Activated naive CD8-positive, alpha-beta T cell treated with anti-CD3 and anti-CD28 coated beads, Interleukin-2, amount 50 U/mL, for 24 hours (primary cell): Measurements from ENCODE around the gene ANTXR1.
A peak's percentile ranks its signal among the peaks of the same experiment; 100 is the strongest.

Experiments used
- ATAC-seq: fragments of 150-1000 bp; cut with Tn5 transposase; one replicate; pipeline ENCODE4 v1.10.0; 2021
- DNase-seq: peaks from one replicate; pipeline ENCODE4 v3.0.0; 2021
- H3K27ac Mint-ChIP-seq: one replicate; pipeline ENCODE4 v1.8.0; 2021; ENCODE audit warnings: mild to moderate bottlenecking, mixed read lengths
- H3K27me3 Mint-ChIP-seq: one replicate; pipeline ENCODE4 v1.8.0; 2021; ENCODE audit warnings: mixed read lengths
- H3K36me3 Mint-ChIP-seq: one replicate; pipeline ENCODE4 v1.8.0; 2021; ENCODE audit warnings: low read depth, mixed read lengths
- H3K4me1 Mint-ChIP-seq: one replicate; pipeline ENCODE4 v1.8.0; 2021; ENCODE audit warnings: mixed read lengths
- H3K4me3 Mint-ChIP-seq: one replicate; pipeline ENCODE4 v1.8.0; 2021; ENCODE audit warnings: mild to moderate bottlenecking, moderate library complexity, mixed read lengths
- H3K9me3 Mint-ChIP-seq: one replicate; pipeline ENCODE4 v1.8.0; 2021; ENCODE audit warnings: mixed read lengths

Gene ANTXR1

DNA sequence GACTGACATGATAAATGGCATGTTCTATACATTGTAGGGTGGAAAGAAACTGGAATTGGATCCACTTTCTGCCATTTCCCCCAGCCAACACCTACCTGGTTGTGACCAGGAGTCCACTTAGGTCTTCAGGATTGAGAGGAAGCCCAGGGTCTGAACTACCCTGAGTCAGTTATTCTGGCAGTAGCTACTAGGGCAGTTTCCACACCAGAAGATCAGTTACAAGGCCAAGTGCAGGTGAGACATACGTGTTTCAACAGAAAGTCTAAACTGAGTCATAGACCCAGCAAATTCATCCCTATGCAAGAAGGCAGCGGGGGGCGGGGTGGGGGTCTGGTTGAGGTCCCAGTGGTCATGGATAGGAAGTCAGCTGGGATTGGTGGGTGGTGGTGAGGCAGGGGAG, 21.9 kb downstream of the ANTXR1 start:
- H3K9me3 Mint-ChIP-seq, result no peaks in the 10 kb centered on the region
- no peaks in the 10 kb centered on the region for H3K36me3 Mint-ChIP-seq
- DNase-seq, result no peak
- no peaks in the 10 kb centered on the region for H3K4me1 Mint-ChIP-seq
- H3K27ac Mint-ChIP-seq, result no peak overlapping the region
- ATAC-seq, result no peak
- peaks cover 21% of the 10 kb centered on the region for H3K27me3 Mint-ChIP-seq
- H3K4me3 Mint-ChIP-seq, result no peak overlapping the region

DNA sequence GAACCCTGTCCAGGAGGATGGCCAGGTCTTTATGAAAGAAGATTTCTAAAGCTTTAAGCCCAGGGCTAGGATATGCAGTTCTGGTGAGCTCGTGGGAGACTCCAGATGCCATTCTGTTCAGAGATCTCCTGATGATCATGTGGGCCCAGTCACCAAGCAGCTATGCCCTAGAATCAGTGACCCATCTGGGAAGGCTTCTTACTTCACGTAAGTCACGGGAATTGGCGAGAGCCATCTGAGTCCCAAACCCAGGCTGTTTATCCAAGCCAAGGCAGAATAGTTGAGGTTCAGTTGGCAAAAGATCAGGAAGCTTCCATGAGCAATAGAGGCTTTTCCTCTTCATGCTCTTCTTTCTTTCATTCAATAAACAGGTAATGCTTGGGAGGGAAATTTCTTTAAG, 23.9 kb downstream of the ANTXR1 start:
- no peaks in the 10 kb centered on the region for H3K9me3 Mint-ChIP-seq
- H3K36me3 Mint-ChIP-seq, result no peaks in the 10 kb centered on the region
- no peak overlapping the region for H3K27ac Mint-ChIP-seq
- no peak overlapping the region for H3K4me3 Mint-ChIP-seq
- peaks cover 25% of the 10 kb centered on the region for H3K27me3 Mint-ChIP-seq
- H3K4me1 Mint-ChIP-seq, result no peaks in the 10 kb centered on the region
- no peak for ATAC-seq
- DNase-seq, result no peak

DNA sequence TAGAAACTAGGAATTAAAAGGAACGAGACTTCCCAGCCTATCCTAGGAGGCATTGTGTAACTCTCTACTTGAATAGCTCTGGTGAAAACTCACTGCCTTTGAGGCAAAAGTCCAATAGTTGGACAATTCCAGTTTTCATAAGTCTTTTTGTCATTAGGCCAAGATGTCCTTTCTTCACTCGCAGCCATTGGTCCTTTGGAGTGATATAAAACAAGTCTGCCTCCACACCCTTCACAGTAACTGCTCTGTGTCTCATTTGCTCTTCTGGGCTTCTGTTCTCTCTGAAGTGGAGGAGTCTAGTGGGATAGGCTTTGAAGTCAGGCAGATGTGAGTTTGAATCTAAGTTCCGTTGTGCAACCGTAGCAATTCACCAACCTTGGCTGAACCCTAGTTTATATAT, 28.2 kb downstream of the ANTXR1 start:
- no peak for ATAC-seq
- no peaks in the 10 kb centered on the region for H3K36me3 Mint-ChIP-seq
- H3K4me3 Mint-ChIP-seq, result no peak overlapping the region
- no peaks in the 10 kb centered on the region for H3K9me3 Mint-ChIP-seq
- no peaks in the 10 kb centered on the region for H3K4me1 Mint-ChIP-seq
- peaks cover 25% of the 10 kb centered on the region for H3K27me3 Mint-ChIP-seq
- no peak for DNase-seq
- H3K27ac Mint-ChIP-seq, result no peak overlapping the region

DNA sequence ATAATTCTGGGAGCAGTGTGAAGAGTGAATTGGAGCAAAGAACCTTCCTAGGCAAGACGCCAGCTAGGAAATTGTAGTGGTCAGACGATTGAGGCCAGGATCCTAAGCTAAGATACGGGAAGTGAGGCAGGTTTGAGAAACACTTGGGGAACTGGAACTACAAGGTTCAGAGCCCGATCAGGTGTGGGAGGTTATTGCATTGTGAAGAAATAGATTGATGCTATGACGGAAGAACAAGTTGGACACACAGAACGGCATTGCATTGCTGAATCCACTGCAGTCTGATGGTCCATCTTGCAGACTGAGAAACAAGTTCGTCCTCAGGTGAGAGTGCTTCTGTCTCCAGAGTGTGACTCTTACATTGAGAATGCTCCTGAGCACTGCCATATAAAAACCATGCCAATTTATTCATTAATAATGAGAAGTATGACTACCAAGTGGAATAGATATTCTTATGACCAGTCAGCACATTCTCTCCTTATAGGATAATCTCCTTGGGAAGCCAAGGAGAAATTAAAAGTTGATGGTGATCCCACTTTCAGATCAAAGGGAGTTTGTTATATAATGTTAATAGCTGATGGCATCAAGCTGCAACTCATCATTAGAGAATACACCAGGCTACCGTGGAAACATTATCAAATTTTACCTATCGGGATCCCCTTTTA, 30.9 kb downstream of the ANTXR1 start:
- Mint-ChIP-seq H3K27me3 (peaks cover 24% of the 10 kb centered on the region), H3K9me3 (no peaks in the 10 kb centered on the region), H3K4me3 (no peak overlapping the region), H3K27ac (no peak overlapping the region), H3K36me3 (no peaks in the 10 kb centered on the region), H3K4me1 (no peaks in the 10 kb centered on the region)
- ATAC-seq (no peak), DNase-seq (no peak)

DNA sequence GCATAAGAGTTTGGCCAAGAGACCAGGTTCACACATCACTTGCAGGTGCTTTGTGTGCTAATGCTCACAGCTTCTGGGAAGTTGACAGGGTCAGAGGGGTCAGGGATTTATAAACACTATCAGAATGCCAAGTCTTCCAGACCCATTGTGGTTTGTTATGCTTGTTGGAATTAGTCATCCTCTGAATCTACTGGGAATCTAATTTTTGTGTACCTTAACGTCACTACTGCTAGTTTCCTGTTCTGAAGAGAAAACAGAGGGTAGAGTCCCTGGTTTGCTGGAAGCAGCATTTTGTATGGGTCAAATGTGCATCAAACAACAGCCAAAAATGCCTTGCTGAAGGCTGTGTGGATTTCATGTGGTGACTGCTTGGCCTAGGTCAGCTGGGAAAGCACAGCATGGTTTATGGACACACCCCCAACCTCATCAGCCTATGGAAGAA, 33.3 kb downstream of the ANTXR1 start:
- H3K4me3 Mint-ChIP-seq, result no peak overlapping the region
- H3K27me3 Mint-ChIP-seq, result peaks cover 23% of the 10 kb centered on the region
- H3K9me3 Mint-ChIP-seq, result no peaks in the 10 kb centered on the region
- ATAC-seq, result no peak
- H3K4me1 Mint-ChIP-seq, result no peaks in the 10 kb centered on the region
- H3K36me3 Mint-ChIP-seq, result no peaks in the 10 kb centered on the region
- DNase-seq, result no peak
- no peak overlapping the region for H3K27ac Mint-ChIP-seq

DNA sequence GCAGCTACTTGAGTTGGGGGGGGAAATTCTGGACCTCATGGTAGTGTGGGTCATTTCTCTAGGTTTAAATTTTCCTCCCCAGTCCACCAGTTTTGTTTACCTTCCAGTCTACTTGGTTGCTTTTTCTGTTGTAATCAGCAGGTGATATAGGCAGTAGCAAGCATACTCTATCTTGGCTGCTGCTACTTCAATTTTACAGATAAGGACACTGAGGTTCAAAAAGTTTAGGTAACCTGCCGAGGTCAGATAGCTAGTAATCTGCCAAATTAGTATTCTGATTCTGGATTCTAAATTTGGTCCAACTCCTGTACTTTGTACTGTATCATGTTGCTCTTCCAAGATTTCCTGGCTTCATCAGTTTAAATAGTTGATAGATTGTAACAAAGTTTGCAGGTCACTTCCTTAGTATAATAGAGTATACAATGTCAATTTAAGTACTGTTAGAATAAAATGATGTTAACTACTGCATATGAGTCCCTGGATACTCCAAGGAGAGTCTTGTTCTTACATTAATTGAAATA, 34.7 kb downstream of the ANTXR1 start:
- Mint-ChIP-seq H3K4me3 (no peak overlapping the region), H3K9me3 (no peaks in the 10 kb centered on the region), H3K36me3 (no peaks in the 10 kb centered on the region), H3K27ac (no peak overlapping the region), H3K4me1 (no peaks in the 10 kb centered on the region), H3K27me3 (peaks cover 19% of the 10 kb centered on the region)
- ATAC-seq (no peak), DNase-seq (no peak)

DNA sequence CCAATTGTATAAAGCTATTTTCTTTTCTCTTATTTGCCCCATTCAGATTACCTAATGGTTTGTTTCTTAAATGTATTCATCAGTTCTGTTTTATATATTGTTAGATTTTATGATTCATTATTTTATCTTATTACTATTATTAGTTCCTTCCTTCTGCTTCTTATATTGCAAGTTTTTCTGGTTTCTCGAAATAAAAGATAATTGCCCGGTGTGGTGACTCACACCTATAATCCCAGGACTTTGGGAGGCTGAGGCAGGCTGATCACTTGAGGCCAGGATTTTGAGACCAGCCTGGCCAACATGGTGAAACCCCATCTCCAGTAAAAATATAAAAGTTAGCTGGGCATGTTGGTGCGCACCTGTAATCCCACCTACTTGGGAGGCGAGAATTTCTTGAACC, 37.8 kb downstream of the ANTXR1 start:
- no peaks in the 10 kb centered on the region for H3K36me3 Mint-ChIP-seq
- H3K4me3 Mint-ChIP-seq, result no peak overlapping the region
- no peaks in the 10 kb centered on the region for H3K9me3 Mint-ChIP-seq
- peaks cover 19% of the 10 kb centered on the region for H3K27me3 Mint-ChIP-seq
- no peak overlapping the region for H3K27ac Mint-ChIP-seq
- ATAC-seq (no peak), DNase-seq (no peak)
- peaks cover 18% of the 10 kb centered on the region for H3K4me1 Mint-ChIP-seq

DNA sequence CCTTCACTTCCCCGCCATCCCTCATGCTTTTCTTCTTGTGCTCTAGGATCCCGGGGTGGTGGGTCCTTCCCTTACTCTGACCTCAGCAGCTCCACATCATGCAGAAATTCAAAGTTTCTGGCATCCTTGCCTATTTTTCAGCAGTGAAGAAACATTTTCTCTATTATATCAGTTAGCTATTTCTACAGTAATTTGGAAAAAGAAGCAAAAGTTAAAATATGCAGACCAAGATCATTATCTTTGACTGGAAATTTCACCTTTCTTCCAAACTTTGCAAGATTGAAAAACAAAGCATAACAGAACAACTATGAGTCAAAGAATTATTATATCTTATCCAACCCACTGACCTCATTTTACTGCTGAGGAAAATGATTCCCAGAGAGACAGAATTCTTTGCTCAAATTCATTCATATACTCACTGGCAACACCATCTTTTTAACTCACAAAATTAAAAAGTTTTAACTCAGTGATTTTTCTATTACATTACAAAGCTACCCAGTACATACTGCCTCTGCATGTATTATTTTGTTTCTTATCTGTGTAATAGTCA, 40.5 kb downstream of the ANTXR1 start:
- no peaks in the 10 kb centered on the region for H3K36me3 Mint-ChIP-seq
- no peaks in the 10 kb centered on the region for H3K9me3 Mint-ChIP-seq
- DNase-seq (no peak), ATAC-seq (no peak)
- no peak overlapping the region for H3K27ac Mint-ChIP-seq
- H3K27me3 Mint-ChIP-seq, result peaks cover 33% of the 10 kb centered on the region
- peaks cover 20% of the 10 kb centered on the region for H3K4me1 Mint-ChIP-seq
- no peak overlapping the region for H3K4me3 Mint-ChIP-seq

DNA sequence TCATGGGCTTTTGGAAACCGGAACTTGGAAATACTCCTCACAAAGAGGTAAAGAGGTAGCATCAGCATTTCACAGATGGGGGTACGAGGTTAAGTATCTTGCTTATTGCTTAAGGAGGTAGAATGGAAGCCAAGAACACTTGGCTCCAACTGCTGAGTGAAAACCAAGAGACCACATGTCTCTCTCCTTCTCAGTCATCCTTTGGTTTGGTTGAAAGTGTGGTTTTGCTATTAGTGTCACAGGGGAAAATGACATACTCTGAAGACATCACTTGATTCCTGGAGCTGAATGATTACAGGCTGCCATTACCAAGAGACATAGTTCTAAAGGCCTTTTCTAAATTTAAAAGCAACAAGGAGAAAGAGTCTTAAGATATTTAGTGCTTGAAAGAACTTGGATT, 41.5 kb downstream of the ANTXR1 start:
- Mint-ChIP-seq H3K4me3 (no peak overlapping the region), H3K4me1 (peaks cover 20% of the 10 kb centered on the region), H3K27ac (peak overlapping the region; percentile 53), H3K36me3 (no peaks in the 10 kb centered on the region), H3K27me3 (peaks cover 37% of the 10 kb centered on the region), H3K9me3 (no peaks in the 10 kb centered on the region)
- DNase-seq (no peak), ATAC-seq (peak; percentile 96)

DNA sequence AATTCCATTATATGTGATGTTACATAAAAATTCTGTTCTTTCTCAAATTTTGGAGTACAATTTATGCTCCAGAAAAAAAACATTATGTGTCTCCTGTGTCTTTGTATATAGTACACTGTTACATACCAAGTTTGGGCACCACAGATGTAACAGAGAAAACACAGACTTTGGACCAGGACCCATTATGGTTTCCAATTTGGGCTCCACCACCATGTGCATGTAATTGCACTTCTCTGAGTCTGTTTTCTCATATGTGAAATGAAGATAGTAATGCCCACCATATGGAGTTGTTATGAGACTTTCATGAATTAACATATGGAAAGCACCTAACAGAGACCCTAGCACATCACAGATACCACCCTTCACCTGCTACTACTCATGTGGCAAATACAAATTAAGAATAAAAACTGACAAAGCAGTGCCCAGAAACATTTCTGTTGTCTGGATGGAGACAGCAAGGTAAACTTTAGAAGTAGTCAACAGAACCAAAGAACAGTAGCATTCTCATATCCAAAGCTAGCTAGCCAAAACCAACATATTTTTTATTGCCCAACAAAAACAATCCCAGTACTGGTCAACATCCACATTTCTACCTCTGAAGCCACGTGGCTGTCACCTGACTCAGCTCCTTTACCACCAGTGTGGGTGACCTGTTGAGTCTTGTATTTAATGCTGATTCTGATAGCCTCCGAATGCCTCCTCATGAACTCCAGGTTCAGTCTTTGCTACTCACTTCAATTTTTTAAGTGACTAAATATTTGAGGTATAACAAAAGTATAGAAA, 42.9 kb downstream of the ANTXR1 start:
- Mint-ChIP-seq H3K4me3 (no peak overlapping the region), H3K4me1 (peaks cover 20% of the 10 kb centered on the region), H3K27ac (peak overlapping the region; percentile 35), H3K27me3 (peaks cover 47% of the 10 kb centered on the region), H3K36me3 (no peaks in the 10 kb centered on the region), H3K9me3 (no peaks in the 10 kb centered on the region)
- no peak for ATAC-seq
- no peak for DNase-seq

DNA sequence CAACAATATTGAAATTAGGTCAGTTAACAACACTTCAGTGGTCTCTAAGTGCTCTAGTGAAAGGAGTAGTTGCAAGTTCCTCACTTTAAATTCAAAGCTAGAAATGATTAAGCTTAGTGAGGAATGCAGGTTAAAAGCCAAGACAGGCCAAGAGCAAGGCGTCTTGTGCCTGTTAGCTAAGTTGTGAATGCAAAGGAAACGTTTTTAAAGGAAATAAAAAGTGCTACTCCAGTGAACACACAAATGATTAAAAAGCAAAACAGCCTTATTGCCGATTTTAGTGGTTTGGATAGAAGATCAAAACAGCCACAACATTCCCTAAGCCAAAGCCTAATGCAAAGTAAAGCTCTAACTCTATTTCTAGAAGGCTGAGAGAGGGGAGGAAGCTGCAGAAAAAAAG, 44.7 kb downstream of the ANTXR1 start:
- ATAC-seq (no peak), DNase-seq (no peak)
- Mint-ChIP-seq H3K4me1 (peaks cover 20% of the 10 kb centered on the region), H3K27ac (no peak overlapping the region), H3K36me3 (no peaks in the 10 kb centered on the region), H3K4me3 (no peak overlapping the region), H3K27me3 (peaks cover 59% of the 10 kb centered on the region), H3K9me3 (no peaks in the 10 kb centered on the region)

DNA sequence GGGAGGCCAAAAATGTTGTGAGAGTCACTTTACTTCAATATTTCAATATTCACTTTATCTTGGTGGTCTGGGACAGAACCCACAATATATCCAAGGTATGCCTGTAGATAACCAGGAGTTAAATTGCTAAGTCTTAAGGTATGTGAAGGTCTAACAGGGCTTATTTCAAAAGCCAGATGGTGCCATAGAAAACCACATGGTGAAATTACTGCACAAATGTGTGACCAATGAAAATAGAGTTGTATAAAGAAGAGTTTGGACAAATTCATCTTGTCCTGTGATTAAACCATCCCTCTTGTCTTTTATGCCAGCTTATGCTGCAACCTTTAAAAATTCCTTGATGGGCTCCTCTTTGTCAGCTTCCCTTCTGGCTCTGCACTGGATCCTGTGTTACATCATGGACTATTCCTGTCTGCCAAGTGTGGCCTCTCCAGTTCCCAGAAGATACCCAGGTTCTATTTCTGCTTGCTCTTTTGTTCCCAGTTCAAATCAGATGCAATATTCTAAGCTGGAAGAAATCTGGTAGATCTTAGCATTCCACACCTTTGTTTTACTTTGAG, 46.8 kb downstream of the ANTXR1 start:
- DNase-seq, result no peak
- no peak for ATAC-seq
- H3K4me1 Mint-ChIP-seq, result peaks cover 5% of the 10 kb centered on the region
- peaks cover 6% of the 10 kb centered on the region for H3K9me3 Mint-ChIP-seq
- no peak overlapping the region for H3K27ac Mint-ChIP-seq
- H3K36me3 Mint-ChIP-seq, result no peaks in the 10 kb centered on the region
- H3K4me3 Mint-ChIP-seq, result no peak overlapping the region
- H3K27me3 Mint-ChIP-seq, result peaks cover 59% of the 10 kb centered on the region

DNA sequence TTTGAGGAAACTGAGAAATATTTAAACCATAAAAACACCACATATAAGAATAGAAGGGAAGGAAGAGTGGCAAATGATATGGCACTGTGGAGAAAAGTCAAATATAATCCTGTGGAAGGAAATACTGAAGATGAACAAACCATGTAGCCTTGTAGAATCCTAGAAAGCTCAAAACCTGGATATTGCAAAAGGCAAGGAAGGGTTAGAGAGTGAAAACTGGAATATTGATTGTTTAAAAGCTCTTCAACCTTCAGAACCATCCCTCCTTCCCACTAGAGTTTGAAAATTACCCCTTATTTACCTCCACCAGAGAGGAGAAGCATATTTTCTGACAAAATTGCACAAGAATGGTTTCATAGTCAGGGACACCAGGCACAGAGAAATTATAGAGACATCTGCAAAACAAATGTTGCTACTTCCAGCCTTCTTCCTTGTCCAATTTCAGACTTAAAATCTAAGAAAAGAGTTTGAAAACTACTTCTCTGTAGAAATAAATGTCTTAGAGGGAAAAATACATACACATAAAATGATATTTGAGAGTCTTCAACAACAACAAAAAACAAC, 48.0 kb downstream of the ANTXR1 start:
- Mint-ChIP-seq H3K36me3 (no peaks in the 10 kb centered on the region), H3K4me3 (no peak overlapping the region), H3K27me3 (peaks cover 60% of the 10 kb centered on the region), H3K27ac (no peak overlapping the region), H3K9me3 (peaks cover 7% of the 10 kb centered on the region), H3K4me1 (no peaks in the 10 kb centered on the region)
- DNase-seq (no peak), ATAC-seq (no peak)

DNA sequence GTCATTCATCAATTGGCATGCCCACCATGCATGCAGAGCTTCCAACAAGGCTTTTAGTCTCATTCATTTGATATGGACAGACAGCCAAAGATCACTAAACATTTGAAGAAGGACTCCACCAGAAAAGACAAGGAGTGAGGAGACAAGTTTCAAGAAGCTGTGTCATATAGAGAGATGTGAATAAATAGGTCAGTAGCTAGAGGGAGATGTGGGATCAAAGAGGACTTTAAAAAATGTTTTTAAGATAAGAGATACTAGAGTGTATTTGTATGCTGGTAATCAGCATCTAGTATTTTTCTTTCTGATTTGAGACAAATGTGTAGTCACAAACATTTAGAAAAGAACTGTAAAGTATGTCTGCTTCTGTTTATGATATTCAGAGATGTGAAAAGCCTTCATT, 48.5 kb downstream of the ANTXR1 start:
- Mint-ChIP-seq H3K27ac (no peak overlapping the region), H3K27me3 (peaks cover 56% of the 10 kb centered on the region), H3K36me3 (no peaks in the 10 kb centered on the region), H3K4me3 (no peak overlapping the region), H3K9me3 (peaks cover 7% of the 10 kb centered on the region), H3K4me1 (no peaks in the 10 kb centered on the region)
- DNase-seq, result no peak
- no peak for ATAC-seq
